Kidney epithelial cell (primary cell): ENCODE data around the gene NPC1. TPM values are rescaled to one million over a fixed set of nuclear protein-coding genes. Genes with fewer than 3 reads are reported as not detected.

Source experiments
- DNase-seq: peaks from one replicate; pipeline ENCODE4 v3.0.0-alpha.2; 2010; ENCODE audit warnings: low read depth
- H3K27me3 ChIP-seq: 2 replicates; pipeline ENCODE4 v1.6.0; 2011; ENCODE audit warnings: low read length; ENCODE audit not compliant: control insufficient read depth, insufficient read depth
- H3K36me3 ChIP-seq: 2 replicates; pipeline ENCODE4 v1.5.1; 2011; ENCODE audit warnings: low read length; ENCODE audit not compliant: control insufficient read depth, insufficient read depth
- H3K4me3 ChIP-seq: 2 replicates; pipeline ENCODE4 v1.5.1; 2011; ENCODE audit warnings: low read depth, mild to moderate bottlenecking, control low read depth, low read length
- total RNA-seq: library from RNA; depleted of rRNA; stranded (reverse); fragments of >200 nt; gene quantifications from 2 replicates; pipeline ENCODE4 v1.2.3, GENCODE V29; 2015
- TF ChIP-seq, protein P1 (sequence below): IDR thresholded peaks from 2 replicates; pipeline ENCODE4 v1.5.1; 2011; ENCODE audit warnings: mild to moderate bottlenecking, moderate library complexity, low read length, control low read depth, inconsistent platforms; ENCODE audit not compliant: insufficient read depth, poor library complexity, severe bottlenecking

NPC1 gene
- total RNA-seq, 1 donor from 2014 or later: 111 TPM

DNA sequence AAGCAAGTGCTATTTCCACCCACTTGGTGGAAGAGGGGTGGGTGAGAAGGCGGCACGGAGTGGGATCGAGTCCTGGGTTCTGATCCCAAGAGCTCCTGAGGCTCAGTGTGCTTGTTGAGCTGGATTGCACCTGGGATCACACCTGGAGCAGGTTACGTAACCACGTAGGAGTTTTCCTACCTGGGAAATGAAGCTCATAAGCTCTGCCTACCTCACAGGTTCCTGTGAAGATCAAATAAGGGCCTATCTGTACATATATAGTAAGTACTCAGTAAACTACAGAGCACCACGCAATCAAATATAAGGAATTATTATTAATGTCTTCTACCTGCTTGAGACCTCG lies 11.0 kb downstream of the NPC1 start:
- Histone ChIP-seq H3K27me3 (no peaks in the 10 kb centered on the region), H3K36me3 (no peaks in the 10 kb centered on the region), H3K4me3 (no peak overlapping the region)
- TF ChIP-seq, protein P1, sequence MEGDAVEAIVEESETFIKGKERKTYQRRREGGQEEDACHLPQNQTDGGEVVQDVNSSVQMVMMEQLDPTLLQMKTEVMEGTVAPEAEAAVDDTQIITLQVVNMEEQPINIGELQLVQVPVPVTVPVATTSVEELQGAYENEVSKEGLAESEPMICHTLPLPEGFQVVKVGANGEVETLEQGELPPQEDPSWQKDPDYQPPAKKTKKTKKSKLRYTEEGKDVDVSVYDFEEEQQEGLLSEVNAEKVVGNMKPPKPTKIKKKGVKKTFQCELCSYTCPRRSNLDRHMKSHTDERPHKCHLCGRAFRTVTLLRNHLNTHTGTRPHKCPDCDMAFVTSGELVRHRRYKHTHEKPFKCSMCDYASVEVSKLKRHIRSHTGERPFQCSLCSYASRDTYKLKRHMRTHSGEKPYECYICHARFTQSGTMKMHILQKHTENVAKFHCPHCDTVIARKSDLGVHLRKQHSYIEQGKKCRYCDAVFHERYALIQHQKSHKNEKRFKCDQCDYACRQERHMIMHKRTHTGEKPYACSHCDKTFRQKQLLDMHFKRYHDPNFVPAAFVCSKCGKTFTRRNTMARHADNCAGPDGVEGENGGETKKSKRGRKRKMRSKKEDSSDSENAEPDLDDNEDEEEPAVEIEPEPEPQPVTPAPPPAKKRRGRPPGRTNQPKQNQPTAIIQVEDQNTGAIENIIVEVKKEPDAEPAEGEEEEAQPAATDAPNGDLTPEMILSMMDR: no peak
- no peak for DNase-seq

DNA sequence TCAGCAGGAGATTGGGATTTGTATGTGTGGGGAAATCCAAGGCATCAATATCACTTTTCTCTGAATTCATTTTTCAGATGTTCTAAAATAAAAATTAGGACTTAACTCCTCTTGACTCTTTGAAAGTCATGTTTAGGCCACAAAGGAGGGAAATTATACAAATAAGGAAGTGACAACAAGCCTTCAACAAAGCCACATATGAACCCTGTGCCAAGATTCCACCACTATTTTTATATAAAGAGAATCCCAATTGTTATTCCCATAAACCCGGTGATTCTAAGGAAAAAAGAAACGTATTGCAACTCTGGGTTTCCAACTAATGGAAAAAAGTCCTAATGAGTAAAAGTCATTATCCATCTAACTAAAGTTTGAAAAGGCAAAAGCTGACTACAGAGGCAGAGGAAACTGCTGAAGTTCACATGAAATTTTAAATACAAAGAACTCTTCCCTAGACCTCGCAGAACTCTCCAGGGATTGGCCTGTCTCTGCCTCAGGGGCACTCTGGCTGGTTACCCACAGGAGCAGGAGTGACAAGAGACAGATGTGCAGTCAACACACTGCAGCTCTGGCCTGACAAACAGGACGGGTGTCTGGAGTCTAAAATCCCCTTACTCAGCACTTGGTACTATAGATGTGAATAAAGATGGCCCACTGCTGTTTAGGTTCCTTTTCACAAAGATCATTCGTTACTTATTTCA lies 11.5 kb downstream of the NPC1 start:
- H3K4me3 ChIP-seq: no peak overlapping the region
- DNase-seq: no peak
- TF ChIP-seq, protein P1: no peak
- no peaks in the 10 kb centered on the region for H3K27me3 ChIP-seq
- no peaks in the 10 kb centered on the region for H3K36me3 ChIP-seq

DNA sequence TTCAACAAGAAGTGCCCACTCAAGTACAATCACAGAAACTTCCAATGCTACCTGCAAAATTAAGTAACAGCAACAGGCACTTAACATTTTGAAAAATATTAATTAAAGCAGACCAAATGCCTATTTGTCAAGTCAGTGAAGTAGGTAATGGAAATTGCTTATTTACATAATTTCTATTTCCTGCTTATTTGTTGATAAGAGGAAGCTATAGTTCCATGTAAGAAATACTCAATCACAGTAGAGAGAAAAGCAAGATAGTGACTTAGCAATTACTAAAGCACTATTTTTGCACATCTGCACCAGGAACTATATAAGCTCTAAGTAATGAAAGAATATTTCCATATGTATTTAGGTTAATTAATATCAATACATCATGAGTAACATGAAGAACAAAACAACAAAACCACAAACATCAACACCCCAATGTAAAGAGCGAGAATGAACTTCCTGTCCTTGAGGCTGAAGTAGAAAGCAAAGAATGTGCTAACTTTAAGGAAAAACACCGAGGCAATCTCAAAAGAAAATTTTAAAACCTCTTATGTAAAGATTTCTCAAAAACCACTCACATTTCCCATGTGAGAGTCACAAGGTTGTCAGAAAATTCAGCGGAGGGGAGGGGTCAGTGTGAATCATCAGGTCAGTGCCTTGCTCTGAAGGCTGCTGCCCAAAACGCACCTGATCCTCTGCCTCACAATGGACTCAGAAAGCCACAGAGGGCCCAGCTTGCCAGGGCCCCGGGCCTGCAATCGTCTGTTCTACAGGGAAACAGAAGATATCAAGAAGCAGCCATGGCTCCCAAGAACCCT lies 12.5 kb downstream of the NPC1 start:
- no peaks in the 10 kb centered on the region for H3K36me3 ChIP-seq
- H3K27me3 ChIP-seq: no peaks in the 10 kb centered on the region
- TF ChIP-seq, protein P1: no peak
- H3K4me3 ChIP-seq: no peak overlapping the region
- DNase-seq: peak; percentile 69

DNA sequence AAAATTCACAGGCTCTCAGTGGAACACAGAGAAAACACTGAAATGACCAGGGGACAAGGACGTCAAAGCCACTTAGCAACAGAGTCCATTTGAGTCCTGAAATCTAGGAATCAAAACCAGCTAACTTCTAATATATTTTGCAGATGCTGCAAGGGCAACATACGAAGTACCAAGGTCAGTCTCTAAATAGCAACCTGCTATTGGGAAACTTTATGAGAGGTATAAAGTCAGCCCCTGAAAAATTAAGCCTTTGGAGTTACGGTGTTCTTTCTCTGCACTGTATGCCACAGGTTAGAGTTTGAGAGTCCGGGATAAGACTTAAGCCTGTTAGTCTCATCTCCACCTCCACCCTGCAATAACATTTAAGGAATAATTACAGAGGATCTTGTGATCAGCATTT lies 13.3 kb downstream of the NPC1 start:
- no peaks in the 10 kb centered on the region for H3K27me3 ChIP-seq
- no peaks in the 10 kb centered on the region for H3K36me3 ChIP-seq
- DNase-seq: no peak
- H3K4me3 ChIP-seq: no peak overlapping the region
- TF ChIP-seq, protein P1: no peak

DNA sequence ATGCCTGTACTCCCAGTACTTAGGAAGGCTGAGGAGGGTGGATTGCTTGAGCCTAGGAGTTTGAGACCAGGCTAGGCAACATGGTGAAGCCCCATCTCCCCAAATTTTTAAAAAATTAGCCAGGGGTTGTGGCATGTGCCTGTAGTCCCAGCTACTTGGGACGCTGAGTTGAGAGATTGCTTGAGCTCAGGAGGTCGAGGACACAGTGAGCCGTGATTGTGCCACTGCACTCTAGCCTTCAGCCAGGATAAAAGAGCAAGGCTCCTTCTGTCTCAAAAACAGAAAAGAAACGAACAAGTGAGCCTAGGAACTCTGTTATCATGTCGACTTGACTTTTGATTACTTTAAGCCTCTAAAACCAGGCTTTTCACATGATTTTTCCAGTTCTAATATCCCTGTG lies 13.7 kb downstream of the NPC1 start:
- TF ChIP-seq, protein P1: no peak
- Histone ChIP-seq H3K27me3 (no peaks in the 10 kb centered on the region), H3K36me3 (no peaks in the 10 kb centered on the region), H3K4me3 (no peak overlapping the region)
- DNase-seq: no peak

DNA sequence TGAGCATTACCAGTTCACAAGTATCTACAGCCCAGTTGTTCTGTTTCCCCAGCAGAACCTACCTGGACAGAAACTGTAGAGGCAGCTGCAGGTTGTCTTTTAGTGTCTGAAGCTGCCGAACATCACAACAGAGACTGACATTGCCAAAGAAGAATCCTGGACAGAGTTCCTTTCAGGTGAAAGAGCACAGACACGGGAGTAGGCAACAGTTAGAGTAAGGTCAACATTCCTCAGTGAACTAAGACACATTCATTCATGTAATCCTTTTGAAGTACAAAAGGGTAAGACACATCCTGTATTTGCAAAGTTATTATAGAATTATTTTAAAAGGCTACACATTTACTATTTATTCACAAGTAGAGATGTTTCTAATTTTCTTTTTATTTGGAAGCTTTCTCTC lies 14.3 kb downstream of the NPC1 start:
- DNase-seq: no peak
- no peaks in the 10 kb centered on the region for H3K27me3 ChIP-seq
- no peak overlapping the region for H3K4me3 ChIP-seq
- TF ChIP-seq, protein P1: no peak
- H3K36me3 ChIP-seq: no peaks in the 10 kb centered on the region
